Muscle of leg (tissue), 11 donors: ENCODE measurements around the gene GALNT9. TPM values are rescaled to one million over a fixed set of nuclear protein-coding genes. Genes with fewer than 3 reads are reported as not detected.

Source experiments
- DNase-seq: peaks from one replicate; pipeline ENCODE4 v3.0.0; 2013
- H3K27ac ChIP-seq: one replicate; pipeline ENCODE4 v1.5.1; 2013; ENCODE audit warnings: mild to moderate bottlenecking, low read length, control low read depth
- H3K27me3 ChIP-seq: one replicate; pipeline ENCODE4 v1.6.1; 2013; ENCODE audit warnings: low read length; ENCODE audit not compliant: control insufficient read depth, insufficient read depth
- H3K36me3 ChIP-seq: one replicate; pipeline ENCODE4 v1.6.1; 2013; ENCODE audit warnings: low read length; ENCODE audit not compliant: control insufficient read depth, insufficient read depth
- H3K4me1 ChIP-seq: one replicate; pipeline ENCODE4 v1.6.1; 2013; ENCODE audit warnings: low read length; ENCODE audit not compliant: control insufficient read depth, insufficient read depth
- H3K4me3 ChIP-seq: one replicate; pipeline ENCODE4 v1.5.1; 2013; ENCODE audit warnings: low read length, control low read depth
- H3K9me3 ChIP-seq: replicated peaks from 2 replicates; pipeline ENCODE4 v1.6.1; 2013; ENCODE audit warnings: low read depth, low read length; ENCODE audit not compliant: control insufficient read depth
- WGBS: methylation state at CpG from one replicate; pipeline ENCODE4 v1.1.5; 2013; ENCODE audit warnings: missing lambda C conversion rate; ENCODE audit not compliant: insufficient coverage; 5-methylcytosine and 5-hydroxymethylcytosine counted together
- polyA plus RNA-seq, 8 donors: library from polyadenylated mRNA; unstranded; fragments of 120-200 nt; gene quantifications; one replicate each; pipeline versions ENCODE4 v1.2.1 to v1.2.3, GENCODE V29; 2013; ENCODE audit warnings: inconsistent platforms in 1 of 8, low replicate concordance in 1 of 8; ENCODE audit not compliant: insufficient read length in 8 of 8, insufficient read depth in 1 of 8
- total RNA-seq: library from RNA; stranded (reverse); fragments of 120-200 nt; gene quantifications from one replicate; pipeline ENCODE4 v1.2.4, GENCODE V29; 2013

The GALNT9 gene
- total and polyA plus RNA-seq, 9 donors = 0.91 to 3.0 (median 2.0) TPM

- H3K9me3 ChIP-seq = no peaks in the 10 kb centered on the region
- H3K36me3 ChIP-seq = no peaks in the 10 kb centered on the region
- H3K4me3 ChIP-seq = no peak overlapping the region
- H3K27me3 ChIP-seq = peaks cover 44% of the 10 kb centered on the region
- H3K4me1 ChIP-seq = peaks cover 13% of the 10 kb centered on the region
- no peak for DNase-seq
- no peak overlapping the region for H3K27ac ChIP-seq
- 95% methylated on average over 5 of the region's 10 CpGs for WGBS
These were observed 162.4 kb downstream of the GALNT9 start for GRCh38 chr12:132166801-132167591.

GRCh38 chr12:132166093-132166492 lies 163.3 kb downstream of the GALNT9 start:
- Histone ChIP-seq H3K9me3 (no peaks in the 10 kb centered on the region), H3K27me3 (peaks cover 39% of the 10 kb centered on the region), H3K27ac (no peak overlapping the region), H3K36me3 (no peaks in the 10 kb centered on the region), H3K4me3 (no peak overlapping the region), H3K4me1 (peaks cover 13% of the 10 kb centered on the region)
- no peak for DNase-seq
- 73% methylated on average over 2 of the region's 2 CpGs for WGBS

GRCh38 chr12:132165584-132165983 lies 163.8 kb downstream of the GALNT9 start:
- Histone ChIP-seq H3K27me3 (peaks cover 35% of the 10 kb centered on the region), H3K36me3 (no peaks in the 10 kb centered on the region), H3K4me3 (no peak overlapping the region), H3K9me3 (no peaks in the 10 kb centered on the region), H3K27ac (no peak overlapping the region), H3K4me1 (peaks cover 13% of the 10 kb centered on the region)
- no peak for DNase-seq
- WGBS = 93% methylated on average over 5 of the region's 6 CpGs

GRCh38 chr12:132164426-132164825 lies 165.0 kb downstream of the GALNT9 start:
- DNase-seq = no peak
- Histone ChIP-seq H3K27ac (no peak overlapping the region), H3K27me3 (peaks cover 38% of the 10 kb centered on the region), H3K9me3 (no peaks in the 10 kb centered on the region), H3K4me1 (peaks cover 13% of the 10 kb centered on the region), H3K4me3 (no peak overlapping the region), H3K36me3 (no peaks in the 10 kb centered on the region)
- WGBS = 96% methylated on average over 4 of the region's 7 CpGs

- H3K4me1 ChIP-seq = peaks cover 13% of the 10 kb centered on the region
- H3K4me3 ChIP-seq = no peak overlapping the region
- no peaks in the 10 kb centered on the region for H3K36me3 ChIP-seq
- no peak for DNase-seq
- peaks cover 38% of the 10 kb centered on the region for H3K27me3 ChIP-seq
- H3K9me3 ChIP-seq = no peaks in the 10 kb centered on the region
- WGBS = 63% methylated on average over 11 of the region's 11 CpGs
- H3K27ac ChIP-seq = no peak overlapping the region
These were observed 165.5 kb downstream of the GALNT9 start for GRCh38 chr12:132163911-132164288.

GRCh38 chr12:132163041-132163910 lies 166.1 kb downstream of the GALNT9 start:
- no peak for DNase-seq
- WGBS = 53% methylated on average over 21 of the region's 26 CpGs
- Histone ChIP-seq H3K27me3 (peaks cover 32% of the 10 kb centered on the region), H3K27ac (no peak overlapping the region), H3K9me3 (no peaks in the 10 kb centered on the region), H3K4me3 (no peak overlapping the region), H3K4me1 (peaks cover 13% of the 10 kb centered on the region), H3K36me3 (no peaks in the 10 kb centered on the region)

- peak; percentile 53 for DNase-seq
- Histone ChIP-seq H3K27me3 (peaks cover 29% of the 10 kb centered on the region), H3K36me3 (peaks cover 3% of the 10 kb centered on the region), H3K4me3 (no peak overlapping the region), H3K9me3 (no peaks in the 10 kb centered on the region), H3K27ac (no peak overlapping the region), H3K4me1 (peaks cover 13% of the 10 kb centered on the region)
- WGBS = 27% methylated on average over 9 of the region's 17 CpGs
These were observed 166.8 kb downstream of the GALNT9 start for GRCh38 chr12:132162508-132163031.

- H3K4me3 ChIP-seq = no peak overlapping the region
- peaks cover 13% of the 10 kb centered on the region for H3K4me1 ChIP-seq
- no peak for DNase-seq
- WGBS = 28% methylated on average over 17 of the region's 17 CpGs
- H3K27me3 ChIP-seq = peaks cover 26% of the 10 kb centered on the region
- H3K27ac ChIP-seq = no peak overlapping the region
- H3K36me3 ChIP-seq = peaks cover 9% of the 10 kb centered on the region
- no peaks in the 10 kb centered on the region for H3K9me3 ChIP-seq
These were observed 167.4 kb downstream of the GALNT9 start for GRCh38 chr12:132161796-132162507.

- no peak overlapping the region for H3K27ac ChIP-seq
- H3K9me3 ChIP-seq = no peaks in the 10 kb centered on the region
- WGBS = 46% methylated on average over 14 of the region's 14 CpGs
- DNase-seq = no peak
- peaks cover 26% of the 10 kb centered on the region for H3K27me3 ChIP-seq
- peaks cover 9% of the 10 kb centered on the region for H3K36me3 ChIP-seq
- H3K4me1 ChIP-seq = peaks cover 13% of the 10 kb centered on the region
- H3K4me3 ChIP-seq = no peak overlapping the region
These were observed 168.2 kb downstream of the GALNT9 start for GRCh38 chr12:132161036-132161781.
